Prostate gland (tissue), 2 donors: ENCODE measurements around the gene PRSS1. TPM values are rescaled to one million over a fixed set of nuclear protein-coding genes. Genes with fewer than 3 reads are reported as not detected.
"Not testable (repeated sequence)": the region's sequence is repeated elsewhere in the genome, so short reads cannot be mapped to it uniquely, and the experiment has no call there.

Experiments used
- DNase-seq: peaks from one replicate; pipeline ENCODE4 v3.0.0-alpha.2; 2019; ENCODE audit warnings: low spot score
- H3K27ac ChIP-seq, 2 donors: fragments of 200-600 bp; sonication (generic); 2 replicates each; pipeline ENCODE4 v1.5.1; 2017 to 2019
- H3K27me3 ChIP-seq: fragments of 200-600 bp; sonication (generic); replicated peaks from 2 replicates; pipeline ENCODE4 v1.5.1; 2019; ENCODE audit not compliant: insufficient read depth
- H3K36me3 ChIP-seq, 2 donors: fragments of 200-600 bp; sonication (generic); 1 replicate in 1 of 2; 2 replicates in 1 of 2; pipeline versions ENCODE4 v1.5.1 to v1.8.1; 2017 to 2019
- H3K4me1 ChIP-seq: fragments of 200-600 bp; sonication (generic); replicated peaks from 2 replicates; pipeline ENCODE4 v1.5.1; 2019
- H3K4me3 ChIP-seq, 2 donors: fragments of 200-600 bp; sonication (generic); 2 replicates each; pipeline ENCODE4 v1.5.1; 2017 to 2019
- H3K9me3 ChIP-seq: fragments of 200-600 bp; sonication (generic); 2 replicates; pipeline ENCODE4 v1.5.1; 2017
- CTCF ChIP-seq, 4 experiments: fragments of 200-600 bp in 2 of 4; fragments of 450-650 bp in 2 of 4; sonication (generic) in 2 of 4; IDR thresholded peaks; 1 replicate in 3 of 4; 2 replicates in 1 of 4; pipeline ENCODE4 v1.5.1; 2016 to 2019; ENCODE audit warnings: antibody characterized with exemption in 4 of 4, mild to moderate bottlenecking in 2 of 4, moderate library complexity in 2 of 4
- POLR2A ChIP-seq: fragments of 450-650 bp; IDR thresholded peaks from one replicate; pipeline ENCODE4 v1.6.1; 2016; ENCODE audit warnings: antibody characterized with exemption, mild to moderate bottlenecking
- POLR2AphosphoS5 ChIP-seq: sonication (generic); formaldehyde crosslinking; IDR thresholded peaks from one replicate; pipeline ENCODE4 v1.6.1; 2017; ENCODE audit warnings: antibody characterized with exemption
- WGBS: methylation state at CpG from one replicate; pipeline ENCODE4 v1.1.5; 2018; 5-methylcytosine and 5-hydroxymethylcytosine counted together
- intact Hi-C: fragments of 100-400 bp; cut with DNase I; formaldehyde crosslinking; loops from one replicate; pipeline ENCODE4 v1.14.2; 2022
- total RNA-seq, 2 donors: library from RNA; depleted of rRNA; stranded (reverse); fragments of >200 nt; gene quantifications; one replicate each; pipeline ENCODE4 v1.1.0, GENCODE V29; 2016

PRSS1 gene
- total RNA-seq, 2 donors from 2014 or later = not detected

- no peak for TF ChIP-seq CTCF (IDR thresholded peaks at IDR 0.05)
- no peak for TF ChIP-seq POLR2A
- TF ChIP-seq POLR2AphosphoS5 = no peak
- H3K9me3 ChIP-seq = no peaks in the 10 kb centered on the region
- intact Hi-C loops = no loop called here
- H3K36me3 ChIP-seq = no peaks in the 10 kb centered on the region
- H3K27me3 ChIP-seq = no peaks in the 10 kb centered on the region
- no peak overlapping the region for H3K27ac ChIP-seq
- 70% methylated on average over 3 of the region's 3 CpGs for WGBS
- no peaks in the 10 kb centered on the region for H3K4me1 ChIP-seq
- H3K4me3 ChIP-seq = no peak overlapping the region
- no peak for DNase-seq
These were observed 18.2 kb downstream of the PRSS1 start for GRCh38 chr7:142767451-142767850.

- intact Hi-C loops = no loop called here
- TF ChIP-seq CTCF (IDR thresholded peaks at IDR 0.05) (no peak), POLR2A (no peak), POLR2AphosphoS5 (no peak)
- Histone ChIP-seq H3K36me3 (no peaks in the 10 kb centered on the region), H3K4me3 (no peak overlapping the region), H3K9me3 (no peaks in the 10 kb centered on the region), H3K27me3 (no peaks in the 10 kb centered on the region), H3K4me1 (no peaks in the 10 kb centered on the region), H3K27ac (no peak overlapping the region)
- no peak for DNase-seq
- 91% methylated on average over 1 of the region's 1 CpG for WGBS
These were observed 18.6 kb downstream of the PRSS1 start for GRCh38 chr7:142767861-142768260.

- H3K9me3 ChIP-seq, H3K27ac ChIP-seq, H3K27me3 ChIP-seq, H3K36me3 ChIP-seq, H3K4me3 ChIP-seq, H3K4me1 ChIP-seq, intact Hi-C loops, DNase-seq: not testable (repeated sequence)
- 75% methylated on average over 3 of the region's 3 CpGs for WGBS
These were observed 19.6 kb downstream of the PRSS1 start for GRCh38 chr7:142768885-142769284.

GRCh38 chr7:142770661-142771352 is 21.5 kb downstream of the PRSS1 start, which contains the start of gene PRSS2:
Gene PRSS2 (plus strand): TSS chr7:142770970. CDS start chr7:142770983, 13 bp downstream.
- no peak within 1 kb of the TSS for H3K4me3 ChIP-seq
- DNase-seq = no peak
- no peak within 1 kb of the TSS for H3K27ac ChIP-seq
- 63% methylated on average over 7 of the region's 7 CpGs for WGBS
- H3K27me3 ChIP-seq = no peaks in the 10 kb centered on the region
- no peaks in the 10 kb centered on the region for H3K4me1 ChIP-seq
- H3K9me3 ChIP-seq = no peaks in the 10 kb centered on the region
- H3K36me3 ChIP-seq = no peaks in the 10 kb centered on the region
- intact Hi-C loops = no loop called here
- no peak for TF ChIP-seq CTCF (IDR thresholded peaks at IDR 0.05)
- no peak for TF ChIP-seq POLR2AphosphoS5

- no peak for TF ChIP-seq CTCF (IDR thresholded peaks at IDR 0.05)
- TF ChIP-seq POLR2AphosphoS5 = no peak
- TF ChIP-seq POLR2A = no peak
- intact Hi-C loops = no loop called here
- WGBS = 49% methylated on average over 5 of the region's 5 CpGs
- H3K27me3 ChIP-seq = no peaks in the 10 kb centered on the region
- H3K4me3 ChIP-seq = no peak overlapping the region
- no peaks in the 10 kb centered on the region for H3K9me3 ChIP-seq
- no peak overlapping the region for H3K27ac ChIP-seq
- no peak for DNase-seq
- no peaks in the 10 kb centered on the region for H3K36me3 ChIP-seq
- H3K4me1 ChIP-seq = no peaks in the 10 kb centered on the region
These were observed 22.1 kb downstream of the PRSS1 start for GRCh38 chr7:142771353-142771723.
